Suprapubic skin (tissue), 2 donors: ENCODE data around the gene RNF217.

Experiments used
- EP300 ChIP-seq: sonication (generic); formaldehyde crosslinking; IDR thresholded peaks from one replicate; pipeline ENCODE4 v1.6.1; 2017; ENCODE audit warnings: antibody characterized with exemption
- POLR2A ChIP-seq, 2 donors: fragments of 450-650 bp; IDR thresholded peaks; one replicate each; pipeline ENCODE4 v1.6.1; 2017; ENCODE audit warnings: antibody characterized with exemption in 2 of 2, mild to moderate bottlenecking in 2 of 2, moderate library complexity in 2 of 2

DNA sequence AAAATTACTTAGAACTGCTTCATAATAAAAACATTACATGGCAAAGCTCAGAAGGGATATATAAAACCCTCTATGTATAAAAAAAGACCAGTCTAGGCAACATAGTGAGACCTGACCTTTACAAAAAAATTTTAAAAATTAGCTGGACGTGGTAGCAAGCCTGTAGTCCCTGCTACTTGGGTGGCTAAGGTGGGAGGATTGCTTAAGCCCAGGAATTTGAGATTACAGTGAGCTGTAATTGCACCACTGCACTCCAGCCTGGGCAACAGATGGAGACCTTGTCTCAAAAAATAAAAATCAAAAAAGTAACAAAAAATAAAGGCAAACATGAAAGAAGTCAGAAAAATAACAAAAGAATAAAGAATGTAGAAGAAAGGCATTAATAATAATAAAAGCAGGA is 169.8 kb downstream of the RNF217 start:
- TF ChIP-seq POLR2A (IDR thresholded peaks at IDR 0.05) = no peak
- TF ChIP-seq EP300 = no peak
